ENCODE results near the gene GABBR2.
"Not testable (repeated sequence)": the region's sequence is repeated elsewhere in the genome, so short reads cannot be mapped to it uniquely, and the experiment has no call there.

The GABBR2 gene

DNA sequence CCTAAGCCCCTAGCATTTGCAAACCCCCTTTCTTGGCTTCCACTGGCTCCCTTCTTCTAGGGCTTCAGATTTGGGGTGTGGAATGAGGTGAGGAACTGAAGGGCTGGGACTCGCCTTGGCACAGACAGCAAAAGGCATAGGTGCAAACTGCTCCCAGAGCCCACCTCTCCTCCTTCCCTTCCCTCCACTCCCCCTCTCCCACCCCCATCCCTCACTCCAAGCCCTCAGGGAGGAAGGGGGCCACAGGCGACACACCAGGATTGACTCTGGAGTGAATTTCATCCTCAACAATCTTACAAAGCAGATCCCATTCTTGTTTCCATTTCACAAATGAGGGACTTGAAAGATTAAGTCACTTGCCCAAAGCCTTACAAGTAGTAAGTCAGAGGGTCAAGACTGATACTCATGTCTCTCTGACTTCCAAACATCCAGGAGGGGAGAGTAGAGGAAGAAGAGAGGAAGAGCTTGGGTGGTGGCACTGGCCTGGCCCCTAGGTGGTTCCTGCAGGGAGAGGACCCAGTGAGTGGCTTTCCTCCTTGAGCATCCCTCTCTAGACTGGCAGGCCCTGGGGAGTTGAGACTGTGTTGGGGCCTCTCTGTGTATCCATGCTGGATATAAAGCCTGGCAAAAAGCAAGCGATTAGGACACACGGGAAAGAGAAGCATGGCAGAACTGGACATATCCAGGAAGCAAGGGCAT is 193.1 kb downstream of the GABBR2 start:
- TF ChIP-seq, protein P1, sequence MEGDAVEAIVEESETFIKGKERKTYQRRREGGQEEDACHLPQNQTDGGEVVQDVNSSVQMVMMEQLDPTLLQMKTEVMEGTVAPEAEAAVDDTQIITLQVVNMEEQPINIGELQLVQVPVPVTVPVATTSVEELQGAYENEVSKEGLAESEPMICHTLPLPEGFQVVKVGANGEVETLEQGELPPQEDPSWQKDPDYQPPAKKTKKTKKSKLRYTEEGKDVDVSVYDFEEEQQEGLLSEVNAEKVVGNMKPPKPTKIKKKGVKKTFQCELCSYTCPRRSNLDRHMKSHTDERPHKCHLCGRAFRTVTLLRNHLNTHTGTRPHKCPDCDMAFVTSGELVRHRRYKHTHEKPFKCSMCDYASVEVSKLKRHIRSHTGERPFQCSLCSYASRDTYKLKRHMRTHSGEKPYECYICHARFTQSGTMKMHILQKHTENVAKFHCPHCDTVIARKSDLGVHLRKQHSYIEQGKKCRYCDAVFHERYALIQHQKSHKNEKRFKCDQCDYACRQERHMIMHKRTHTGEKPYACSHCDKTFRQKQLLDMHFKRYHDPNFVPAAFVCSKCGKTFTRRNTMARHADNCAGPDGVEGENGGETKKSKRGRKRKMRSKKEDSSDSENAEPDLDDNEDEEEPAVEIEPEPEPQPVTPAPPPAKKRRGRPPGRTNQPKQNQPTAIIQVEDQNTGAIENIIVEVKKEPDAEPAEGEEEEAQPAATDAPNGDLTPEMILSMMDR (IDR thresholded peaks at IDR 0.05; ENCODE audit: borderline replicate concordance, insufficient read depth, low read depth, low read length), result no peak
- H3K4me3 ChIP-seq (ENCODE audit: low read depth, low read length), result no peak overlapping the region

DNA sequence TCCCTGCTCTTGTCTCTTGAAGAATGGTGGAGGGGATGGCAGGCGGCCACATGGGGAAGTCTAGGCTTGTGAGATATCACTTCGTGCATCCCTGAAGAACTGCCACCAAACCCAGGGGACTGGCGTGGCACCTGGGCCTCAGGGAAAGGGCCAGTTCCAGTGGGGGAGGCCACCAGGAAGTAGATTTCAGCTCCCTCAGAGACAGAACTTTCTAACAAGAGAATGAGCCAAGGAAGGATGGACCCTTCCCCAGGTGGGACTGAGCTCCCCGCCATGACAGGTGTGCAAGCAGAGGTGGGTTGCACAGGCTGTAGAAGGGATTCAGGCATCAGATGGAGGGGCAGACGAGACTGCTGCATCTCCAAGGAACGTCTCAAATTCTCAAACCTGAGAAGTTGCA is 193.9 kb downstream of the GABBR2 start:
- H3K4me3 ChIP-seq (ENCODE audit: low read depth, low read length), result no peak overlapping the region
- TF ChIP-seq, protein P1 (IDR thresholded peaks at IDR 0.05; ENCODE audit: borderline replicate concordance, insufficient read depth, low read depth, low read length), result no peak

- not testable (repeated sequence) for H3K4me3 ChIP-seq (ENCODE audit: low read depth, low read length)
These were observed 200.4 kb downstream of the GABBR2 start for GRCh38 chr9:98508217-98508919.

GRCh38 chr9:98506422-98507054 is 202.2 kb downstream of the GABBR2 start:
- TF ChIP-seq, protein P1 (IDR thresholded peaks at IDR 0.05; ENCODE audit: borderline replicate concordance, insufficient read depth, low read depth, low read length), result no peak
- no peak overlapping the region for H3K4me3 ChIP-seq (ENCODE audit: low read depth, low read length)

DNA sequence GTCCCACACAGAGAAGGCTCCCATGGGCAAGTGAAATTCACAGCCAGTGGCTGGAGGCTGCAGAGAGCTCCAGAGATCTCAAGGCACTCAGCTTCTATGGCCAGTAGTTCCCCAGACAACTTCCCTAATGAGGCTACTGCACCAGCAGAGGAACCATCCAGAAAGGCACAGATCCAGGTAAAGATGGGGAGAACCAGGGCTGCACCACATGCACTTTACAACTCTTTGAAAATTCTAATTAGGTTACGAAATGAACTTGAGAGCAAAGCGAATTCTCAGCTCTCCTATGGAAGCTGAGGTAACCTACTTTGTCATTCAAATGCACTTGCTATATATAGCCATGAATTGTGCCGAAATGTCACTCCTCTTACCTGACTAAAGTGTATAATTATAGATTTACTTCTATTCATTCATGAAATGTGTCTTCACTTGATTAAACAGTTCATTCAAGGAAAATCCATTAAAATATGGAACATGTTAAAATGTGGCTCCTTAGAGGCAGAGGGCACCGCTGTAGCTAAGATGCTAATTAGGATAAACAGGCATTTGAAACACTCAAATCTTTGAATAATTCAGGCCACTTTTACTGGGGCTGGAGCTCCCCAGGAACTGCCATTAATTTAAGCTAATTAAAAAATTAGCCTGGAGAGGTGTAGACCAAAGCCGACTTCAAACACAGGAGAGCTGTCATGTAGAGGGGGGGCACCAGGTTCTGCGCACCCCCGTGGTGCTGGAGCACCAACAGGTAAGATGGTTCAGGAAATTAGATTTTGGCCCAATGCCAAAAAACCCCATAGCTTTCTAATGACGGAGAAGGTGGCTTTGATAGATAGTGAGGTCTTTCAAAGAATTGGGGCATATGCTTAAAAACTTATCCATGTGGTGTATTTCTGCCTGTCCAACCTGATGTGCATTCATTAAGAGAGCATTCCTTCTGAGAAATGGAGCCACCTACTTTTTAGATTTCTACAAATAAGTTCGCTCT is 204.1 kb downstream of the GABBR2 start:
- TF ChIP-seq, protein P1 (IDR thresholded peaks at IDR 0.05; ENCODE audit: borderline replicate concordance, insufficient read depth, low read depth, low read length), result no peak
- H3K4me3 ChIP-seq (ENCODE audit: low read depth, low read length), result no peak overlapping the region

GRCh38 chr9:98503867-98504266 is 204.9 kb downstream of the GABBR2 start:
- TF ChIP-seq, protein P1 (IDR thresholded peaks at IDR 0.05; ENCODE audit: borderline replicate concordance, insufficient read depth, low read depth, low read length), result no peak
- no peak overlapping the region for H3K4me3 ChIP-seq (ENCODE audit: low read depth, low read length)

DNA sequence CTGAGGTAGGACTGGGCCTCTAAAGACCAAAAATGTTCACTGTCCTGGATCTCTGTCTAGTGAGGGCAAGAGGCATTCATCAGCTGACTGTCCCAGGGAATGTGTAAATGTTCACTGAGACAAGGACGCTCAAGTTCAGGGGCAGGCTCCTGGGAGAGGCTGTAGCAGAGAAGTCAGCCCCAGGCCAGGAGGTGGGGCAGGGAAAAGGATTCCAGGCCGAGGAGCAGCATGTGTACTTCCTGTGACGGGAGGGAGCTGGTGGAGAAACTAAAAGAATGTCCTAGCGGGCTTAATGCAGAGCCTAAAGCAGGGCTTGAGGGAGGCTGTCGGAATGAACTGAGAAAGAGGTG is 205.8 kb downstream of the GABBR2 start:
- no peak overlapping the region for H3K4me3 ChIP-seq (ENCODE audit: low read depth, low read length)
- TF ChIP-seq, protein P1 (IDR thresholded peaks at IDR 0.05; ENCODE audit: borderline replicate concordance, insufficient read depth, low read depth, low read length), result no peak

All from GM12875 (cell line).